GM18520 (cell line): Measurements from ENCODE around the gene NDUFB6.
"Not testable (repeated sequence)": the region's sequence is repeated elsewhere in the genome, so short reads cannot be mapped to it uniquely, and the experiment has no call there.

Source experiments
- ATAC-seq: cut with Tn5 transposase; IDR thresholded peaks from one replicate; pipeline ENCODE4 v1.9.1; 2021; ENCODE audit not compliant: unreplicated experiment

NDUFB6 gene

DNA sequence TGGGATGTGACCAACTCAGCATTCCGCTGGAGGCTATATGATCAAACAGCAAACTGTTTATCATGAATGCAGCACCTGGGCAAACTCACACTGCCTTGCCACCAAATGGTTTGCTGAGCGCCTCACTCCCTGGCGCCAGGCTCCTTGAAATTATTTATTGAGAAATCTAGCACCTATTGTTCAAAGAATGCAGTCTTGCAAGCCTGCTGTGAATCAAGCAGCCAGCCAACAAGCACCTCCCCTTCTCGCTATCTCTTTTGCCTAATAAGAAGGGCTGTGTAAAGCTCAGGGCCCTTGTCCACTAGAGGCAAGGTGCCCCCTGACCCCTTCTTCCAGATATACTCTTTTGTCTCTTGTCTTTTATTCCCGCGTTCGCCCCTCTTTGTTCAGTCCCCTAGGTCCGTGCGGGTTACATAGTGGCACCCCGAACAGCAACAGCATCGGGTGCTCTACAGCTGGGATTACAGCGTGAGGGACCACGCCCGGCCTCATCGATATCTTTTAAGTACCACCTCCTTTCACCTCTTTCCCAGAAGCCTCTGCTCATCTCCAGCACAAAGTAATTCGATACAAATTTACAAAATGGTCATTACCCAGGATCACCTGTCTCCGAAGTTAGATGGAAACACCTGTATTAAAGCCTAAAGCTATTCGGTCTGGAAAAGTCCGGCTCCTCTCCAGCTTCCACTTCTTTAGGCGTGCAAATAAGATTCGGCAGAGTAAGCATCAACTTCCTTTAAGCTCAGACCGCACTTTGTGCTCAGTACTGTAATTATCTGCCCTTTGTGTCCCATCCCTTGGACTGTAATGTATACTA is 47.9 kb downstream of the NDUFB6 start:
- no peak for ATAC-seq

DNA sequence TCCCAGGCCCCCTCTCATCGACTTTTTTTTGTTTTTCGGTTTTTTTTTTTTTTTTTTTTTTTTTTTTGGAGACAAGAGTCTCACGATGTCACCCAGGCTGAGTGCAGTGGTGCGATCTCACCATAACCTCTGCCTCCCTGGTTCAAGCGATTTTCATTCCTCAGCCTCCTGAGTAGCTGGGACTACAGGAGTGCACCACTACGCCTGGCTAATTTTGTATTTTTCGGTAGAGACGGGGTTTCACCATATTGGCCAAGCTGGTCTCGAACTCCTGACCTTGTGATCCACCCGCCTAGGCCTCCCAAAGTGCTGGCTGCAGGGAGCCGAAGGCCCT is 48.4 kb downstream of the NDUFB6 start:
- ATAC-seq: not testable (repeated sequence)

DNA sequence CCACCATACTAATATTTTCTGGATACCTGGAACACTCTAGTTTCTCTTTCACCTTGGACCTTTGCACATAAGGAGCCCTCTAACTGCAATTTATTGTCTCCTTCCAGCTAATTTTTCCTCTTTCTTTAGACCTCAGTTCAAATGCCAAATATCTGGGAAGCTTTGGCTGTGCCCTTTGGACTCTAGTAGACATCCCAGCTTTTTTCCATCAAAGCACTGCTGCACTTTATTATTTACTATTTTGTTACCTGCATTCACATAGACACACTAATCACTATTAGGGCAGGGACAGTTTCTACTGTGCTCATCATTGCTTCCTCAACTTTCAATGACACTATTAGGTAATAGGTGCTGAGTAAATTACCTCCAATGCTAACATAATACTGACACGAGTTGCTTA is 49.0 kb downstream of the NDUFB6 start:
- no peak for ATAC-seq

DNA sequence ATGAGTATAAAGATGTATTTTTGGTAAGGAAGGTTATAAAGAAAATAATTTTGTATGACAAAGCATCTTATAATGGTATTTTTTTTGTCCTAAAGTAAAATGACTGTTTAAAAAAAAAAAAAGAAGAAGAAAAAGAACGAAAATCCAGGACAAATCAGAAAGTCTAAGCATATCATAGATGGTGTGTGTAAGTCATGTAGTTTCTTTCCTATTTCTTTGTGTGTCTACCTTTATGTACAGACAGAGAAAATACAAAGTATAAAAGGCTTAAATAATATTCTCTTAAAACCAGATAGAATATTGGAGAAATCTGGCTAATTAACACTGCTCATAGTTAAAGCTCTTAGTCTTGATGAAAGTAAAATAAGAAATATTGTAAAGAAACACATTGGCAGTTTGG is 54.7 kb downstream of the NDUFB6 start:
- no peak for ATAC-seq

DNA sequence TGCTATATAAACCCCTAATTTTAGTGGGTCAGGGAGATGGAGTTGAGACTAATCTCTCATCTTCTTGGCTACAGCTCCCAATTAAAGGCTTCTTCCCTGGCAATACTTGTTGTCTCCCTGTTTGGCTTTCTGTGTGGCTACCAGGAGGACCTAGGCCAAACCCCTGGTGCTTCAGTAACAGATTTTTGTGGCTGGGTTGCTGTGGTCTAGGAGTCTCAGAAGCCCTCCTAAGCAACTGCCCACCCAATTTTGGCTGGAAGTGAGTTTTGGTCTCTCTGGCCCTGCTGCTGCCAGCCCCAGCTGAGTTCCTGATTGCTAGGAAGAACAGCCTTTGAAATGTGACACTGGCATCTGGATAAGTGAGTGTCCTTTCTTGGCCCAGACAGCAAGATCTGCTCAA is 56.7 kb downstream of the NDUFB6 start:
- no peak for ATAC-seq

DNA sequence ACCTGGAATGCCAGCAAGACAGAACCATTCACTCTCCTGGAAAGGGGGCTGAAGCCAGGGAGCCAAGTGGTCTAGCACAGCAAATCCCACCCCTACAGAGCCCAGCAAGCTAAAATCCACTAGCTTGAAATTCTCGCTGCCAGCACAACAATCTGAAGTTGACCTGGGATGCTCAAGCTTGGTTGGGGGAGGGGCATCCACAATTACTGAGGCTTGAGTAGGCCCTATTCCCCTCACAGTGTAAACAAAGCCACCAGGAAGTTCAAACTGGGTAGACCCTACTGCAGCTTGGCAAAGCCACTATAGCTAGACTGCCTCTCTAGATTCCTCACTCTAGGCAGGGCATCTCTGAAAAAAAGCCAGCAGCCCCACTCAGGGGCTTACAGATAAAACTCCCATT is 64.2 kb downstream of the NDUFB6 start:
- ATAC-seq: no peak

DNA sequence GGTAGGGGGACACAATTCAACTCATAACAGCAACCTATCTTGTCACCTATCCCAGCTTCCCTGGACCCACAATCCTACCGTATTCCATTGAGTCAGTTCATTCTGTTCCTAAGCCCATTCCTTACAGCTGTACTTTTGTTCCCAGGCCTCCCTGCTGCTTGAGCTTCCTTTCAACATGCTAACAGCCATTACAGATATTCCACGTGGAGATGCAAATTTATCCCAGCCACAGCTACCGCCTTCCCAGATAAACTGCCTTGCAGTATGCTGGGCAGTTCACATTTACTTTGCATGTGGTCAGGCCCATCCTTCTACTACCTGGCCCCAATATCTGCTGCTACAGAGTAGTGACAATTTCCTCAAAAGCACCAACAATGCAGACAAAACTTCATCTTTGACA is 70.0 kb downstream of the NDUFB6 start:
- no peak for ATAC-seq
